Upper lobe of right lung (tissue), 1 donor: ENCODE results near the gene MTMR3. TPM values are rescaled to one million over a fixed set of nuclear protein-coding genes. Genes with fewer than 3 reads are reported as not detected.

Source experiments
- ATAC-seq: fragments of 200-7000 bp; cut with Tn5 transposase; one replicate; pipeline ENCODE4 v1.9.1; 2020; ENCODE audit warnings: mild to moderate bottlenecking, moderate library complexity
- DNase-seq: peaks from one replicate; pipeline ENCODE4 v3.0.0-alpha.2; 2020
- H3K27ac ChIP-seq: fragments of 200-600 bp; one replicate; pipeline ENCODE4 v1.8.0; 2022
- H3K27me3 ChIP-seq: fragments of 200-600 bp; one replicate; pipeline ENCODE4 v1.8.0; 2022; ENCODE audit warnings: mild to moderate bottlenecking
- H3K36me3 ChIP-seq: fragments of 200-600 bp; one replicate; pipeline ENCODE4 v1.8.0; 2022
- H3K4me1 ChIP-seq: fragments of 200-600 bp; one replicate; pipeline ENCODE4 v1.8.0; 2022
- H3K4me3 ChIP-seq: fragments of 200-600 bp; one replicate; pipeline ENCODE4 v1.8.0; 2022; ENCODE audit warnings: mild to moderate bottlenecking
- H3K9me3 ChIP-seq: fragments of 200-600 bp; one replicate; pipeline ENCODE4 v1.8.0; 2022
- CTCF ChIP-seq: fragments of 200-600 bp; IDR thresholded peaks from one replicate; pipeline ENCODE4 v1.8.0; 2022; ENCODE audit warnings: antibody characterized with exemption
- intact Hi-C: fragments of 100-400 bp; cut with DNase I; formaldehyde crosslinking; loops from one replicate; pipeline ENCODE4 v1.11.0; 2022
- total RNA-seq: library from RNA; stranded (reverse); fragmentation: NEBNext Ultra II Directional; extraction: Animal tissue kit (Norgen Biotek cat#: 25700); gene quantifications from one replicate; pipeline ENCODE4 v1.2.1, GENCODE V29; 2021
- donor health status: DM: no; HTN: yes; CAD: no; lungs with severe emphysema.

MTMR3 gene
- total RNA-seq, 1 donor from 2014 or later, result 50.6 TPM

- ATAC-seq, result no peak
- H3K4me1 ChIP-seq, result peaks cover 3% of the 10 kb centered on the region
- TF ChIP-seq CTCF, result no peak
- H3K36me3 ChIP-seq, result peaks cover 99% of the 10 kb centered on the region
- H3K27me3 ChIP-seq, result no peaks in the 10 kb centered on the region
- H3K4me3 ChIP-seq, result no peak overlapping the region
- no peak overlapping the region for H3K27ac ChIP-seq
- intact Hi-C loops, result no loop called here
- DNase-seq, result no peak
- no peaks in the 10 kb centered on the region for H3K9me3 ChIP-seq
Measured at GRCh38 chr22:30021881-30022619, 139.1 kb downstream of the MTMR3 start.

GRCh38 chr22:30023099-30023660 lies 140.2 kb downstream of the MTMR3 start:
- no peak overlapping the region for H3K4me3 ChIP-seq
- TF ChIP-seq CTCF, result no peak
- no peak for DNase-seq
- H3K4me1 ChIP-seq, result peaks cover 6% of the 10 kb centered on the region
- H3K27me3 ChIP-seq, result no peaks in the 10 kb centered on the region
- H3K27ac ChIP-seq, result no peak overlapping the region
- intact Hi-C loops, result no loop called here
- no peaks in the 10 kb centered on the region for H3K9me3 ChIP-seq
- peaks cover 98% of the 10 kb centered on the region for H3K36me3 ChIP-seq
- ATAC-seq, result peak; percentile 57

GRCh38 chr22:30024231-30024630 lies 141.3 kb downstream of the MTMR3 start:
- H3K27me3 ChIP-seq, result no peaks in the 10 kb centered on the region

GRCh38 chr22:30025221-30025620 lies 142.2 kb downstream of the MTMR3 start:
- H3K36me3 ChIP-seq, result peaks cover 82% of the 10 kb centered on the region
- peak; percentile 84 for ATAC-seq

More at GRCh38 chr22:30024231-30024630, 141.3 kb downstream of the MTMR3 start:
- Histone ChIP-seq H3K4me3 (no peak overlapping the region), H3K27ac (no peak overlapping the region), H3K9me3 (no peaks in the 10 kb centered on the region), H3K36me3 (peaks cover 92% of the 10 kb centered on the region), H3K4me1 (peaks cover 6% of the 10 kb centered on the region)
- intact Hi-C loops, result no loop called here
- TF ChIP-seq CTCF, result no peak
- ATAC-seq (no peak), DNase-seq (no peak)

DNA sequence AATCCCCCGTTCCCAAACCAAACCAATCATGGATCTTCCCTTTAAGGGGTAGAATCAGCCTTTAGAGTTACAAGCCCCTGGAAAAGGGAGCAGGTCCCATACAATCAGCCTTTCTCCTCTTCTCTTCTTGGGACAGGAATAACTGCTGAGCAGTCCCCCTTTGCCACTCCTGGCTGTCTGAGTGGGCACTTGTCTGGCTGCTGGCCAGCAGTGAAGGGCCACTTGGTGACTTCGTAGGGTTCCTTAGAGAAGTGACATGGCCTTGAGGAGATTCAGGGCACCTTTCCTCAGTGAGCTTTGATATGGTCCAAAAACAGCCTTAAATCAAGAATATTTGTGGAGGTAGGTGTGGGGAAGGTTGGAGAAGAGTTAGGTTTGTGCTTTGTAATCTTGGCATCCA lies 143.8 kb downstream of the MTMR3 start:
- no peaks in the 10 kb centered on the region for H3K27me3 ChIP-seq
- DNase-seq (no peak), ATAC-seq (no peak)
- no peaks in the 10 kb centered on the region for H3K9me3 ChIP-seq
- intact Hi-C loops, result no loop called here
- H3K27ac ChIP-seq, result peak overlapping the region; percentile 47
- H3K4me1 ChIP-seq, result peaks cover 6% of the 10 kb centered on the region
- TF ChIP-seq CTCF, result no peak
- no peak overlapping the region for H3K4me3 ChIP-seq
- peaks cover 67% of the 10 kb centered on the region for H3K36me3 ChIP-seq

More at GRCh38 chr22:30025221-30025620, 142.2 kb downstream of the MTMR3 start:
- Histone ChIP-seq H3K4me1 (peaks cover 6% of the 10 kb centered on the region), H3K27ac (no peak overlapping the region), H3K9me3 (no peaks in the 10 kb centered on the region), H3K27me3 (no peaks in the 10 kb centered on the region), H3K4me3 (no peak overlapping the region)
- TF ChIP-seq CTCF, result no peak
- intact Hi-C loops, result no loop called here
- no peak for DNase-seq
